CD14-positive monocyte (primary cell): ENCODE data around the gene ANKRD60. TPM values are rescaled to one million over a fixed set of nuclear protein-coding genes. Genes with fewer than 3 reads are reported as not detected.

Experiments used
- DNase-seq, 3 donors: peaks; one replicate each; pipeline ENCODE4 v3.0.0-alpha.2; 2011 to 2022
- H2AFZ ChIP-seq: 2 replicates; pipeline ENCODE4 v1.6.0; 2012; ENCODE audit warnings: mild to moderate bottlenecking, low read depth, low read length, inconsistent platforms; ENCODE audit not compliant: insufficient read depth, poor library complexity, severe bottlenecking
- H3K27ac ChIP-seq, 2 donors: 1 replicate in 1 of 2; 2 replicates in 1 of 2; pipeline ENCODE4 v1.5.1; 2012 to 2013; ENCODE audit warnings: low read length in 2 of 2, control low read depth in 1 of 2, inconsistent platforms in 1 of 2, low read depth in 1 of 2, mild to moderate bottlenecking in 1 of 2
- H3K27me3 ChIP-seq, 2 donors: one replicate each; pipeline versions ENCODE4 v1.6.0 to v1.6.1; 2011 to 2013; ENCODE audit warnings: low read length in 2 of 2; ENCODE audit not compliant: control insufficient read depth in 2 of 2, insufficient read depth in 2 of 2
- H3K36me3 ChIP-seq, 2 donors: replicated peaks in 1 of 2; 1 replicate in 1 of 2; 2 replicates in 1 of 2; pipeline versions ENCODE4 v1.5.1 to v1.6.1; 2012 to 2013; ENCODE audit warnings: low read length in 2 of 2, control low read depth in 1 of 2, inconsistent platforms in 1 of 2, mild to moderate bottlenecking in 1 of 2; ENCODE audit not compliant: insufficient read depth in 2 of 2, control insufficient read depth in 1 of 2
- H3K4me1 ChIP-seq, 2 donors: 1 replicate in 1 of 2; 2 replicates in 1 of 2; pipeline versions ENCODE4 v1.5.1 to v1.6.1; 2012 to 2013; ENCODE audit warnings: low read length in 2 of 2, control low read depth in 1 of 2, inconsistent platforms in 1 of 2, mild to moderate bottlenecking in 1 of 2, moderate library complexity in 1 of 2; ENCODE audit not compliant: insufficient read depth in 2 of 2, control insufficient read depth in 1 of 2
- H3K4me2 ChIP-seq: replicated peaks from 2 replicates; pipeline ENCODE3; 2012; ENCODE audit warnings: low read length, moderate library complexity, mild to moderate bottlenecking; ENCODE audit not compliant: poor library complexity, severe bottlenecking; ENCODE audit errors: extremely low read depth
- H3K4me3 ChIP-seq, 3 experiments: fragments of 200-600 bp in 1 of 3; sonication (generic) in 1 of 3; replicated peaks in 1 of 3; 1 replicate in 2 of 3; 2 replicates in 1 of 3; pipeline ENCODE4 v1.5.1; 2011 to 2013; ENCODE audit warnings: low read length in 3 of 3, mild to moderate bottlenecking in 3 of 3, control low read depth in 2 of 3, low read depth in 2 of 3, inconsistent platforms in 1 of 3, moderate library complexity in 1 of 3
- H3K79me2 ChIP-seq: 2 replicates; pipeline ENCODE4 v1.6.0; 2012; ENCODE audit warnings: mild to moderate bottlenecking, control low read depth, inconsistent platforms, low read length, moderate library complexity; ENCODE audit not compliant: insufficient read depth
- H3K9ac ChIP-seq: 2 replicates; pipeline ENCODE4 v1.6.0; 2017; ENCODE audit warnings: low read length, mild to moderate bottlenecking; ENCODE audit not compliant: insufficient read depth, poor library complexity, severe bottlenecking
- H3K9me3 ChIP-seq, 2 donors: replicated peaks in 1 of 2; 1 replicate in 1 of 2; 2 replicates in 1 of 2; pipeline versions ENCODE4 v1.5.1 to v1.6.1; 2012 to 2013; ENCODE audit warnings: low read length in 2 of 2, control low read depth in 1 of 2; ENCODE audit not compliant: control insufficient read depth in 1 of 2, insufficient read depth in 1 of 2
- H4K20me1 ChIP-seq: 2 replicates; pipeline ENCODE4 v1.6.0; 2012; ENCODE audit warnings: mild to moderate bottlenecking, low read length, control low read depth, moderate library complexity; ENCODE audit not compliant: insufficient read depth
- H3K27ac Mint-ChIP-seq, 7 donors: one replicate each; pipeline ENCODE4 v1.8.0; 2020; ENCODE audit warnings: mild to moderate bottlenecking in 7 of 7, mixed read lengths in 7 of 7, moderate library complexity in 6 of 7, inconsistent platforms in 2 of 7
- H3K27me3 Mint-ChIP-seq, 3 donors: one replicate each; pipeline ENCODE4 v1.8.0; 2021 to 2022; ENCODE audit warnings: low read depth in 3 of 3, mild to moderate bottlenecking in 3 of 3, mixed read lengths in 3 of 3, moderate library complexity in 3 of 3, inconsistent platforms in 1 of 3
- H3K36me3 Mint-ChIP-seq, 2 donors: one replicate each; pipeline ENCODE4 v1.8.0; 2020; ENCODE audit warnings: mixed read lengths in 2 of 2, inconsistent platforms in 1 of 2, mild to moderate bottlenecking in 1 of 2
- H3K4me1 Mint-ChIP-seq: one replicate; pipeline ENCODE4 v1.8.0; 2020; ENCODE audit warnings: mild to moderate bottlenecking, mixed read lengths
- H3K4me3 Mint-ChIP-seq, 2 donors: one replicate each; pipeline ENCODE4 v1.8.0; 2020; ENCODE audit warnings: mild to moderate bottlenecking in 2 of 2, mixed read lengths in 2 of 2, moderate library complexity in 1 of 2
- H3K9me3 Mint-ChIP-seq, 7 donors: one replicate each; pipeline ENCODE4 v1.8.0; 2020 to 2022; ENCODE audit warnings: mixed read lengths in 7 of 7, mild to moderate bottlenecking in 6 of 7, moderate library complexity in 6 of 7, inconsistent platforms in 2 of 7
- CTCF ChIP-seq: fragments of 200-600 bp; IDR thresholded peaks from one replicate; pipeline ENCODE4 v1.8.0; 2022; ENCODE audit warnings: antibody characterized with exemption, mild to moderate bottlenecking
- WGBS: methylation state at CpG from one replicate; pipeline ENCODE4 v1.1.5; 2013; ENCODE audit warnings: missing lambda C conversion rate; ENCODE audit not compliant: insufficient coverage; 5-methylcytosine and 5-hydroxymethylcytosine counted together
- intact Hi-C, 2 donors: fragments of 100-400 bp; cut with micrococcal nuclease; formaldehyde crosslinking; loops; one replicate each; pipeline versions ENCODE4 v1.15.0 to v1.15.1; 2023
- polyA plus RNA-seq, 3 donors: library from polyadenylated mRNA; depleted of rRNA in 1 of 3; unstranded in 2 of 3; stranded (reverse) in 1 of 3; fragments of 300-500 nt in 2 of 3; fragments of >200 nt in 1 of 3; fragmentation: Illumina TruSeq in 2 of 3; gene quantifications; 1 replicate in 2 of 3; 2 replicates in 1 of 3; pipeline ENCODE4 v1.2.3, GENCODE V29; 2012 to 2021

Gene ANKRD60
- polyA plus RNA-seq, 3 donors: not detected

DNA sequence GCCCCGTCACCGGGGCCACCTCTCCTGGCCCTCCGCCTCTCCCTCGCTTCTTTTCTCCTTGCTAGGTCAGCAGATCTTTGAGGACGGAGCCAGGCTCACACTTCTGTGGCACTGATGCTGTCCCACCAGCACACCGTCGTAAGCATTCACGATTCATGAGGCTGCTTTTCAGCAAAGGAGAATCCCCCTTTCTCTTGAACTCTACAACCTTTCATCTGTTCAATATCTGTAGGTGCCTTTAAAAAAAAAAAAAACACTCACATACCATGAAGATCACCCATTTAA lies 31.3 kb downstream of the ANKRD60 start:
- Mint-ChIP-seq H3K9me3 (peaks cover 0 to 7% (median 2%) of the 10 kb centered on the region in 7 donors), H3K27me3 (peaks cover 3 to 9% (median 5%) of the 10 kb centered on the region in 3 donors), H3K4me3 (no peak overlapping the region), H3K36me3 (no peaks in the 10 kb centered on the region), H3K4me1 (no peaks in the 10 kb centered on the region), H3K27ac (no peak overlapping the region)
- no peak overlapping the region for H3K4me3 ChIP-seq
- 96% methylated on average over 5 of the region's 8 CpGs for WGBS
- H3K27ac ChIP-seq: no peak overlapping the region
- H3K4me1 ChIP-seq: no peaks in the 10 kb centered on the region
- no peak for DNase-seq
- no peaks in the 10 kb centered on the region for H3K27me3 ChIP-seq
- no peak overlapping the region for H3K4me2 ChIP-seq
- H2AFZ ChIP-seq: no peak overlapping the region
- H4K20me1 ChIP-seq: no peaks in the 10 kb centered on the region
- H3K9me3 ChIP-seq: peaks cover 0 to 3% of the 10 kb centered on the region in 2 donors
- H3K79me2 ChIP-seq: no peaks in the 10 kb centered on the region
- TF ChIP-seq CTCF: no peak
- H3K9ac ChIP-seq: no peak overlapping the region
- intact Hi-C loops: no loop called here
- no peaks in the 10 kb centered on the region for H3K36me3 ChIP-seq

DNA sequence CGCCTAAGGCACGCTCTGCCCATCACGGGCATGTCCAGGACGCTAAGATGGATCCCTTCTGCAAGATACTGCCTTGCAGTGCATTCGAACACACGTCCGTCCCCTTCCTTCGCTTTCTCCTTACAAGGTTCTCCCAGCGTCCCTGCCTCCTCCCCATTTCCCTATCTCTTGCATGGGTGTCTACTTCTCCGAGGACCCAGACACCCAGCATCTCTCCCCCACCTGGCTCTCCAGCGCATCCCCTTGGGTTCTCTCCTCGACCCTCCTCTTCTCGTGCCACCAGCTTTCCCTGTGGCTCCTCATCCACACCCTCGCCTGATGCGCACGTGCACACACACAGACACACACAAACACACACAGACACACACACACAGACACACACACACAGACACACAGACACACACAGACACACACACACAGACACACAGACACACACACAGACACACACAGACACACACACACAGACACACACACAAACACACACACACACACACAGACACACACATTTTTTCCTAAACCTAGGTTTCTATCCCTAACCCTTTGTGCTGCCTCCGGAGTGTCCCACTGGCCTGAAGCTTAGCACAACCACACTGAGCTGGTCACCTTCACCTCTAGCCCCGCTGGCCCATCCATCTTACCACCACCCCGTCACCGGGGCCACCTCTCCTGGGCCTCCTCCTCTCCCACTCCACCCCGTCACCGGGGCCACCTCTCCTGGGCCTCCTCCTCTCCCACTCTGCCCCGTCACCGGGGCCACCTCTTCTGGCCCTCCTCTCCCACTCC lies 31.9 kb downstream of the ANKRD60 start:
- Histone ChIP-seq H2AFZ (no peak overlapping the region), H3K27me3 (no peaks in the 10 kb centered on the region), H4K20me1 (no peaks in the 10 kb centered on the region), H3K9me3 (peaks cover 0 to 3% of the 10 kb centered on the region in 2 donors), H3K9ac (no peak overlapping the region), H3K4me2 (no peak overlapping the region), H3K4me3 (no peak overlapping the region), H3K79me2 (no peaks in the 10 kb centered on the region), H3K36me3 (no peaks in the 10 kb centered on the region), H3K27ac (no peak overlapping the region), H3K4me1 (no peaks in the 10 kb centered on the region)
- 95% methylated on average over 20 of the region's 24 CpGs for WGBS
- Mint-ChIP-seq H3K27ac (no peak overlapping the region), H3K4me3 (no peak overlapping the region), H3K27me3 (peaks cover 2 to 6% (median 5%) of the 10 kb centered on the region in 3 donors), H3K9me3 (peaks cover 0 to 7% (median 2%) of the 10 kb centered on the region in 7 donors), H3K36me3 (no peaks in the 10 kb centered on the region), H3K4me1 (no peaks in the 10 kb centered on the region)
- no peak for DNase-seq
- intact Hi-C loops: no loop called here
- TF ChIP-seq CTCF: no peak
